ENCODE data around the gene TATDN2. TPM values are rescaled to one million over a fixed set of nuclear protein-coding genes. Genes with fewer than 3 reads are reported as not detected.

The TATDN2 gene
- total RNA-seq, 1 donor from 2014 or later = 34.6 TPM

DNA sequence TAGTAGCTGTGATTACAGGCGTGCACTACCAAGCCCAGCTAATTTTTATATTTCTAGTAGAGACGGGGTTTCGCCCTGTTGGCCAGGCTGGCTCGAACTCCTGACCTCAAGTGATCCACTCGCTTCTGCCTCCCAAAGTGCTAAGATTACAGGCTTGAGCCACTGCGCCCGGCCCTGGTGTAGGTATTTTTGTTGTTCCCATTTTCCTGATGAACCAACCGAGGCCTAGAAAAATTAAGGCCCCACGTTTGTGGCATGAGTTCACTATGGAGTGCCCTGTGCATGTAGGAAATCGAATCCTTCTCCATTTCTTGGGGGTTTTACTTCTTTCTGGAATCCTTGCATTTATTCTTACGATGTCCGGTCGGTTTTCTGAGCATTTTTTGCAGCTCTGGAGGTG, 14.3 kb upstream of the TATDN2 start:
- no peak overlapping the region for H3K27ac Mint-ChIP-seq

DNA sequence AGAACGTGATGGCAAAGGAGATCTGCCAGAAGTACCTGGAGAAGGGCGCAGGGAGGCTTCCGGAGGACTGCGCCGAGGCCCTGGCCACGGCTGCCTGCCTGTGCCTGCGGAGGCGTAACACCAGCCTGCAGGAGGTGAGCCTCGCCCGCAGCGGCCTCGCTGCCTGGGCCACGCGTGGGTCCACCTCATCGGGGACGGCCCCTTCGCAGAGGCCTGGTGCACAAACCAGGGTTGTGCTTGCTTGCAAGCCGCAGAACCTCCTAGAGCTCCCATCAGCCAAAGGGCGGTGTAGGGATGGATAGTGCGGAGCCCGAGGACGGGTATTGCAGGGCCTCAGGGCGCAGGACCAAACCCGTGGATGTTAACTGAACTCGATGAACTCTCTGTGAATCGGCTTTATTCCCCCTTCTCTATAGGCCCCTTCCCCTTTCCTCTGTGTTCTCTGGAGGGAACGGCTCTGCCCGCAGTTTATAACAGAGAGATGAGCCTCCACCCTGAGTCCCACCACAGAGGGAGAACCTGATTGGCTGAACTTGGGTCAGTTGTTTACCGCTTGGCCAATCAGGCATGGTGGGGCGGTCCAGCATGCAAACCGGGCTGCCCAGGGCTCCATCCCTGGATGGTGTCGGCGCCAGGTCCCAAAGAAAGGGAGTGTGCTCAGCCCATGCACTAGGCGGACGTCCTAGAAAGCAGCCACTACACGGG, 13.6 kb upstream of the TATDN2 start:
- TF ChIP-seq, protein P1, sequence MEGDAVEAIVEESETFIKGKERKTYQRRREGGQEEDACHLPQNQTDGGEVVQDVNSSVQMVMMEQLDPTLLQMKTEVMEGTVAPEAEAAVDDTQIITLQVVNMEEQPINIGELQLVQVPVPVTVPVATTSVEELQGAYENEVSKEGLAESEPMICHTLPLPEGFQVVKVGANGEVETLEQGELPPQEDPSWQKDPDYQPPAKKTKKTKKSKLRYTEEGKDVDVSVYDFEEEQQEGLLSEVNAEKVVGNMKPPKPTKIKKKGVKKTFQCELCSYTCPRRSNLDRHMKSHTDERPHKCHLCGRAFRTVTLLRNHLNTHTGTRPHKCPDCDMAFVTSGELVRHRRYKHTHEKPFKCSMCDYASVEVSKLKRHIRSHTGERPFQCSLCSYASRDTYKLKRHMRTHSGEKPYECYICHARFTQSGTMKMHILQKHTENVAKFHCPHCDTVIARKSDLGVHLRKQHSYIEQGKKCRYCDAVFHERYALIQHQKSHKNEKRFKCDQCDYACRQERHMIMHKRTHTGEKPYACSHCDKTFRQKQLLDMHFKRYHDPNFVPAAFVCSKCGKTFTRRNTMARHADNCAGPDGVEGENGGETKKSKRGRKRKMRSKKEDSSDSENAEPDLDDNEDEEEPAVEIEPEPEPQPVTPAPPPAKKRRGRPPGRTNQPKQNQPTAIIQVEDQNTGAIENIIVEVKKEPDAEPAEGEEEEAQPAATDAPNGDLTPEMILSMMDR (conservative IDR thresholded peaks at IDR 0.05) = no peak
- Mint-ChIP-seq H3K4me3 (no peak overlapping the region), H3K36me3 (no peaks in the 10 kb centered on the region), H3K27me3 (no peaks in the 10 kb centered on the region), H3K9me3 (no peaks in the 10 kb centered on the region), H3K4me1 (ENCODE audit: unreplicated experiment) (no peaks in the 10 kb centered on the region), H3K27ac (no peak overlapping the region)
- DNase-seq (ENCODE audit: extremely low spot score, unreplicated experiment) = no peak

More for the DNA sequence above, 14.3 kb upstream of the TATDN2 start:
- no peak overlapping the region for H3K4me3 Mint-ChIP-seq
- no peaks in the 10 kb centered on the region for H3K27me3 Mint-ChIP-seq
- H3K36me3 Mint-ChIP-seq = no peaks in the 10 kb centered on the region
- DNase-seq (ENCODE audit: extremely low spot score, unreplicated experiment) = no peak
- no peaks in the 10 kb centered on the region for H3K4me1 Mint-ChIP-seq (ENCODE audit: unreplicated experiment)
- TF ChIP-seq, protein P1 (conservative IDR thresholded peaks at IDR 0.05) = no peak
- H3K9me3 Mint-ChIP-seq = no peaks in the 10 kb centered on the region

DNA sequence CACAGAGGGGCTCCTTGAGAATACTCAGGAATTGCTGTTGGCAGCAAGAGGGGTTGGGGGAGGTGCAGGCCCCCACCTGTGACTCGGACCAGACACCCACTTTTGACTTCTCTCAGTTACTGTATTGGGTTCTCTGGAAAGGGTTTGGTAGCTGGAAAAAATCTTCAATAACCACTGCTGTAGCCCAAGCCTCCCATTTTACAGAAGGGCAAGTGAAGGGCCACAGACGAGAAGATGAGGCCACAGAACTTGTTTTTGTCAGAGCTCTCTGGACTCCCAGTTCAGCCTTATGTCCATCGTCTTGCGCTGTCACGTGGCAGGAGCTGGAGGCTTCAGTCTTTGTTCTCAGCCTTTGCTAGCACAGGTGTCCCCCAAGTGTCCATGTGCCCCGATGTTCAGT, 12.7 kb upstream of the TATDN2 start:
- H3K9me3 Mint-ChIP-seq = no peaks in the 10 kb centered on the region
- no peaks in the 10 kb centered on the region for H3K36me3 Mint-ChIP-seq
- no peak for DNase-seq (ENCODE audit: extremely low spot score, unreplicated experiment)
- H3K4me3 Mint-ChIP-seq = no peak overlapping the region
- TF ChIP-seq, protein P1 (conservative IDR thresholded peaks at IDR 0.05) = no peak
- no peaks in the 10 kb centered on the region for H3K27me3 Mint-ChIP-seq
- no peaks in the 10 kb centered on the region for H3K4me1 Mint-ChIP-seq (ENCODE audit: unreplicated experiment)
- H3K27ac Mint-ChIP-seq = no peak overlapping the region

DNA sequence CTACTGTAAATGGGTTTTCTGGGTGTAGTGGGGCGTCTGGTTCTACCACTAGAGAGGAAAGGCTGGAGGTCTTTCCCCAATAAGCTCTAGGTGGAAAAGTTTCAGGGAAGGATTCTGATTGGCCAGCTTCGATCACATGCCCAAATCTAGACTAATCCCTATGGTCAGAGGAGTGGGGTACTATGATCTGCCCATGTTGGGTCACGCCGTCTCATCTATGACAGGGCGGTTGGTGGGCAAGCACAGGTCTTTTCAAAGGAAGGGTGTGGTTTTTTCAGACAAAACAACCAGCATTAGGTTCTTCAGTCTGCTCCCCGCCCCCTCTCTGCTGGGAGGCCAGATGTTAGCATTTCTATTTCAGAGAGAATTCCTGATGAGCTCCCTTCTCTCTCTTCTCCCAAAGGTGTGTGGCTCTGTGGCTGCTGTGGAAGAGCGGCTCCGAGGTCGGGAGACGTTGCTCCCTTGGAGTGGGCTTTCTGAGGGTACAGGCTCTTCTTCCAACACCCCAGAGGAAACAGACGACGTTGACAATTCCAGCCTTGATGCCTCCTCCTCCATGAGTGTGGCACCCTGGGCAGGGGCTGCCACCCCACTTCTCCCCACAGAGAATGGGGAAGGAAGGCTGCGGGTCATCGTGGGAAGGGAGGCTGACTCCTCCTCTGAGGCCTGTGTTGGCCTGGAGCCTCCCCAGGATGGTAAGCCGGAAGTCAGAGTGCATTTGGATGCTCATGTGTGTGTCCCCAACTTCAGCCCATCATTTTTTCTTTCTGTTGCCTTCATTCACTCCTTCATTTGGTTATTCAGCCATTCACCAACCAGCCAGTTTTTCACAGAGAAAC, 9.7 kb upstream of the TATDN2 start:
- H3K27ac Mint-ChIP-seq = no peak overlapping the region
- no peak for DNase-seq (ENCODE audit: extremely low spot score, unreplicated experiment)
- TF ChIP-seq, protein P1 (conservative IDR thresholded peaks at IDR 0.05) = no peak
- H3K4me3 Mint-ChIP-seq = no peak overlapping the region
- no peaks in the 10 kb centered on the region for H3K9me3 Mint-ChIP-seq
- H3K27me3 Mint-ChIP-seq = no peaks in the 10 kb centered on the region
- no peaks in the 10 kb centered on the region for H3K4me1 Mint-ChIP-seq (ENCODE audit: unreplicated experiment)
- H3K36me3 Mint-ChIP-seq = no peaks in the 10 kb centered on the region

DNA sequence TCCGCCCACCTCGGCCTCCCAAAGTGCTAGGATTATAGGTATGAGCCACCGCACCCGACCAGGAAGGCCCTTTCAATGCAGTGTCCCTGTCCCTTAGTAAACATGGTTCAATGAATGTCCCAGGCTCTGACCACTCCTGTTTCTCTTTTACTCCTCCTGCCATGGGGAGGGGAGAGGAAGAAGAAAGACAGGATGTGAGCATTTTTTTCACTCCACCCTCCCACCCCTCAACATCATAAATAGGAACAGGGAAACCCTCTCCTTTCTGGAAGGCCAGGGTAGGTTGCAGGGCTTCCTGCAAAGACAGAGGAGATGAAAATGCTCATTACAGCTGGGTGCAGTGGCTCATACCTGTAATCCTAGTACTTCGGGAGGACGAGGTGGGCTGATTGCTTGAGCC, 7.5 kb upstream of the TATDN2 start:
- TF ChIP-seq, protein P1 (conservative IDR thresholded peaks at IDR 0.05) = no peak
- Mint-ChIP-seq H3K4me1 (ENCODE audit: unreplicated experiment) (no peaks in the 10 kb centered on the region), H3K4me3 (no peak overlapping the region), H3K27ac (no peak overlapping the region), H3K9me3 (no peaks in the 10 kb centered on the region), H3K36me3 (no peaks in the 10 kb centered on the region), H3K27me3 (no peaks in the 10 kb centered on the region)
- no peak for DNase-seq (ENCODE audit: extremely low spot score, unreplicated experiment)

Measured in type B pancreatic cell (in vitro differentiated cells).